ENCODE results near the gene MLLT10.

The MLLT10 gene

DNA sequence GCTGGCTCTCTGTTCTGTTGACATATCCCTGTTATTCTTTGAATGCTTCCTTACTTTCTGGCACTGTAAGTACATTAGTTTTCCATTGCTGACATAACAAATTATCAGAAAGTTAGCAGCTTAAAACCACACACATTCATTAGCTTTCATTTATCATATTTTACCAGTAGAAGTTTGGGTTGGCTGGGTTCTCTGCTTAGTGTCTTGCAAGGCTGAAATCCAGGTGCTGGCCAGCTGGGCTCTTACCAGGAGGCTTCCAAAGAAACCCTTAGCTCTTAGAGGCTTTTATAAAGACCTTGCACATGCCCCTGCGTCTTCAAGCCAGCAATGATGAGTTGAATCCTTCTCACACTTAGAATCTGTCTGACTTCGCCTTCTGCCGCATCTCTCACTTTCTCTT is 160.6 kb downstream of the MLLT10 start:
- H2BK120ac ChIP-seq (ENCODE audit: low read depth, low read length): no peak overlapping the region
- peaks cover 15% of the 10 kb centered on the region for H3K9me3 ChIP-seq (ENCODE audit: control insufficient read depth, low read length)
- no peak overlapping the region for H2BK12ac ChIP-seq (ENCODE audit: low read length in 2 of 2)
- no peak overlapping the region for H3K4ac ChIP-seq (ENCODE audit: low read depth in 1 of 2, low read length in 2 of 2)
- no peak overlapping the region for H2BK5ac ChIP-seq (ENCODE audit: low read depth, low read length, poor library complexity, severe bottlenecking)
- no peak for DNase-seq
- H3K23ac ChIP-seq (ENCODE audit: low read length in 2 of 2): no peak overlapping the region
- no peak overlapping the region for H3K18ac ChIP-seq (ENCODE audit: low read depth in 1 of 2, low read length in 2 of 2)
- peaks cover 2 to 50% of the 10 kb centered on the region in 2 experiments for H3K36me3 ChIP-seq (ENCODE audit: control insufficient read depth in 1 of 2, insufficient read depth in 2 of 2, low read depth in 1 of 2, low read length in 2 of 2)
- H2BK15ac ChIP-seq (ENCODE audit: low read depth, poor library complexity, severe bottlenecking): no peak overlapping the region
- no peak overlapping the region for H3K27ac ChIP-seq (ENCODE audit: low read length, poor library complexity, severe bottlenecking)
- WGBS: 97% methylated on average over 3 of the region's 3 CpGs
- no peak overlapping the region for H3K4me2 ChIP-seq (ENCODE audit: low read length, poor library complexity, severe bottlenecking)
- no peak overlapping the region for H3K9ac ChIP-seq (ENCODE audit: low read length)
- no peak overlapping the region for H4K91ac ChIP-seq (ENCODE audit: low read length)
- no peak overlapping the region for H2AK5ac ChIP-seq (ENCODE audit: low read length, severe bottlenecking)
- H2AFZ ChIP-seq (ENCODE audit: low read depth, low read length): no peak overlapping the region
- no peak overlapping the region for H3K4me3 ChIP-seq (ENCODE audit: insufficient read depth in 1 of 2, low read depth in 1 of 2, low read length in 2 of 2)
- H3K4me1 ChIP-seq (ENCODE audit: control insufficient read depth, insufficient read depth, low read depth, low read length): peaks cover 2% of the 10 kb centered on the region
- H3K27me3 ChIP-seq (ENCODE audit: control insufficient read depth in 1 of 2, insufficient read depth in 1 of 2, low read length in 2 of 2): no peaks in the 10 kb centered on the region
- H3K14ac ChIP-seq (ENCODE audit: low read length in 2 of 2): no peak overlapping the region
- H3K79me1 ChIP-seq (replicated peaks; ENCODE audit: low read length, poor library complexity, severe bottlenecking): peaks cover 8% of the 10 kb centered on the region
- no peak overlapping the region for H4K8ac ChIP-seq (ENCODE audit: low read length)

DNA sequence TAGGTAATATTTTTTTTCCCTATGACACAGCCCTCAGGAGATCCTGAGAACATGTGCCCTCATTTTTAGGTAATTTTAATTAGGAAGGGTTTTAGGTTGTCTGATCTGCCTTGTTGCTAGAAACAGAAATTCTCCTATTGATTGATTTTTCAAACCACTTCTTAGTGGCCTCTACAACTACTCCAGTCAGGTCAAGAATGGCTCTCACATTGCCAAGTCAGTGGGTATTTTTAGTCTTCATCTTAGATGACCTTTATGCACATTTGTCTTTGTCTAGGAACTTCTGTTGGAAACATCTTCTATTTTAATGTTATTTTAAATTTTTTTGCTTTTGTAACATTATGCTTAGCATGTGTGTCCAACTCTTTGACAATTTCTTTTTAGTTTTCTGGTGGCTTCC is 162.3 kb downstream of the MLLT10 start:
- H3K23ac ChIP-seq (ENCODE audit: low read length in 2 of 2): no peak overlapping the region
- H3K79me1 ChIP-seq (replicated peaks; ENCODE audit: low read length, poor library complexity, severe bottlenecking): peaks cover 8% of the 10 kb centered on the region
- peaks cover 27% of the 10 kb centered on the region for H3K9me3 ChIP-seq (ENCODE audit: control insufficient read depth, low read length)
- no peak overlapping the region for H3K27ac ChIP-seq (ENCODE audit: low read length, poor library complexity, severe bottlenecking)
- no peak overlapping the region for H2BK12ac ChIP-seq (ENCODE audit: low read length in 2 of 2)
- no peaks in the 10 kb centered on the region for H3K27me3 ChIP-seq (ENCODE audit: control insufficient read depth in 1 of 2, insufficient read depth in 1 of 2, low read length in 2 of 2)
- no peak overlapping the region for H4K8ac ChIP-seq (ENCODE audit: low read length)
- H2BK120ac ChIP-seq (ENCODE audit: low read depth, low read length): no peak overlapping the region
- no peak overlapping the region for H2AFZ ChIP-seq (ENCODE audit: low read depth, low read length)
- DNase-seq: no peak
- peaks cover 2 to 46% of the 10 kb centered on the region in 2 experiments for H3K36me3 ChIP-seq (ENCODE audit: control insufficient read depth in 1 of 2, insufficient read depth in 2 of 2, low read depth in 1 of 2, low read length in 2 of 2)
- no peak overlapping the region for H3K18ac ChIP-seq (ENCODE audit: low read depth in 1 of 2, low read length in 2 of 2)
- H2BK5ac ChIP-seq (ENCODE audit: low read depth, low read length, poor library complexity, severe bottlenecking): no peak overlapping the region
- no peak overlapping the region for H3K4me3 ChIP-seq (ENCODE audit: insufficient read depth in 1 of 2, low read depth in 1 of 2, low read length in 2 of 2)
- H3K14ac ChIP-seq (ENCODE audit: low read length in 2 of 2): no peak overlapping the region
- no peak overlapping the region for H2BK15ac ChIP-seq (ENCODE audit: low read depth, poor library complexity, severe bottlenecking)
- no peak overlapping the region for H3K4me2 ChIP-seq (ENCODE audit: low read length, poor library complexity, severe bottlenecking)
- no peak overlapping the region for H3K9ac ChIP-seq (ENCODE audit: low read length)
- H2AK5ac ChIP-seq (ENCODE audit: low read length, severe bottlenecking): no peak overlapping the region
- no peak overlapping the region for H3K4ac ChIP-seq (ENCODE audit: low read depth in 1 of 2, low read length in 2 of 2)
- H3K4me1 ChIP-seq (ENCODE audit: control insufficient read depth, insufficient read depth, low read depth, low read length): peaks cover 2% of the 10 kb centered on the region
- H4K91ac ChIP-seq (ENCODE audit: low read length): no peak overlapping the region

DNA sequence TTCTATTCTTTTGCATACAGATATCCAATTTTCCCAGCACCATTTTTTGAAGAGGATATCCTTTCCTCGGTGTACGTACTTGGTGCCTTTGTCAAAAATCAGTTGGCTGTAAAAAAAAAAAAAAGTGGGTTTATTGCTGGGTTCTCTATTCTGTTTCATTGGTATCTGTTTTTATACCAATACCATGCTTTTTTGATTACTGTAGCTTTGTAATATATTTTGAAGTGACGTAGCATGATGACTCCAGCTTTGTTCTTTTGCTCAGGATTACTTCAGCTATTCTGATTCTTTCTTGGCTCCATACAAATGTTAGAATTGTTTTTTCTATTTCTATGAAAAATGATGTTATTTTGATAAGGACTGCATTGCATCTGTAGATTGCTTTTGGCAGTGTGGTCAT is 165.5 kb downstream of the MLLT10 start:
- no CpG with 5 or more reads among the region's 3 CpGs for WGBS

DNA sequence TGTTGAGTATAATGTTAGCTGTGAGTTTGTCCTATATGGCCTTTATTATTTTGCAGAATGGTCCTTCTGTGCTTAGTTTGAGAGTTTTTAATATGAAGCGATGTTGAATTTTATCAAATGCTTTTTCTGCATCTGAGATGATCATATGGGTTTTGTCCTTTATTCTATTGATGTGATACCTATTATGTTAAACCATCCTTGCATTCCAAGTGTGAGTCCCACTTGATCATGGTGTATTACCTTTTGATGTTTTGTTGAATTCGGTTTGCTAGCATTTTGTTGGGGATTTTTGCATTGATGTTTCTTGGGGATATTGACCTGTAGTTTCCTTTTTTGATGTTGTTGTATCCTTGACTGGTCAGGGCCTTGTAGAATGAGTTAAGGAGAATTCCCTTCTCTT is 166.4 kb downstream of the MLLT10 start:
- no peak overlapping the region for H3K9ac ChIP-seq (ENCODE audit: low read length)
- WGBS: 100% methylated on average over 2 of the region's 2 CpGs

More for the DNA sequence above, 165.5 kb downstream of the MLLT10 start:
- no peak overlapping the region for H3K4me3 ChIP-seq (ENCODE audit: insufficient read depth in 1 of 2, low read depth in 1 of 2, low read length in 2 of 2)
- no peak overlapping the region for H4K91ac ChIP-seq (ENCODE audit: low read length)
- peaks cover 27% of the 10 kb centered on the region for H3K9me3 ChIP-seq (ENCODE audit: control insufficient read depth, low read length)
- no peak overlapping the region for H3K27ac ChIP-seq (ENCODE audit: low read length, poor library complexity, severe bottlenecking)
- H3K4ac ChIP-seq (ENCODE audit: low read depth in 1 of 2, low read length in 2 of 2): no peak overlapping the region
- H3K36me3 ChIP-seq (ENCODE audit: control insufficient read depth in 1 of 2, insufficient read depth in 2 of 2, low read depth in 1 of 2, low read length in 2 of 2): peaks cover 0 to 28% of the 10 kb centered on the region in 2 experiments
- H3K23ac ChIP-seq (ENCODE audit: low read length in 2 of 2): no peak overlapping the region
- H2BK12ac ChIP-seq (ENCODE audit: low read length in 2 of 2): no peak overlapping the region
- no peak overlapping the region for H2BK15ac ChIP-seq (ENCODE audit: low read depth, poor library complexity, severe bottlenecking)
- H3K4me2 ChIP-seq (ENCODE audit: low read length, poor library complexity, severe bottlenecking): no peak overlapping the region
- peaks cover 12% of the 10 kb centered on the region for H3K79me1 ChIP-seq (replicated peaks; ENCODE audit: low read length, poor library complexity, severe bottlenecking)
- H3K27me3 ChIP-seq (ENCODE audit: control insufficient read depth in 1 of 2, insufficient read depth in 1 of 2, low read length in 2 of 2): no peaks in the 10 kb centered on the region
- no peak overlapping the region for H3K18ac ChIP-seq (ENCODE audit: low read depth in 1 of 2, low read length in 2 of 2)
- DNase-seq: no peak
- H2BK120ac ChIP-seq (ENCODE audit: low read depth, low read length): no peak overlapping the region
- no peak overlapping the region for H4K8ac ChIP-seq (ENCODE audit: low read length)
- H3K14ac ChIP-seq (ENCODE audit: low read length in 2 of 2): no peak overlapping the region
- H2BK5ac ChIP-seq (ENCODE audit: low read depth, low read length, poor library complexity, severe bottlenecking): no peak overlapping the region
- no peak overlapping the region for H3K9ac ChIP-seq (ENCODE audit: low read length)
- no peak overlapping the region for H2AK5ac ChIP-seq (ENCODE audit: low read length, severe bottlenecking)
- H3K4me1 ChIP-seq (ENCODE audit: control insufficient read depth, insufficient read depth, low read depth, low read length): peaks cover 2% of the 10 kb centered on the region
- no peak overlapping the region for H2AFZ ChIP-seq (ENCODE audit: low read depth, low read length)

More for the DNA sequence above, 166.4 kb downstream of the MLLT10 start:
- H3K9me3 ChIP-seq (ENCODE audit: control insufficient read depth, low read length): peaks cover 27% of the 10 kb centered on the region
- H2AK5ac ChIP-seq (ENCODE audit: low read length, severe bottlenecking): no peak overlapping the region
- H3K14ac ChIP-seq (ENCODE audit: low read length in 2 of 2): no peak overlapping the region
- peaks cover 3 to 29% of the 10 kb centered on the region in 2 experiments for H3K36me3 ChIP-seq (ENCODE audit: control insufficient read depth in 1 of 2, insufficient read depth in 2 of 2, low read depth in 1 of 2, low read length in 2 of 2)
- H3K27me3 ChIP-seq (ENCODE audit: control insufficient read depth in 1 of 2, insufficient read depth in 1 of 2, low read length in 2 of 2): no peaks in the 10 kb centered on the region
- H3K4me2 ChIP-seq (ENCODE audit: low read length, poor library complexity, severe bottlenecking): no peak overlapping the region
- H3K4me3 ChIP-seq (ENCODE audit: insufficient read depth in 1 of 2, low read depth in 1 of 2, low read length in 2 of 2): no peak overlapping the region
- no peak for DNase-seq
- no peak overlapping the region for H4K91ac ChIP-seq (ENCODE audit: low read length)
- H2BK120ac ChIP-seq (ENCODE audit: low read depth, low read length): no peak overlapping the region
- H2BK15ac ChIP-seq (ENCODE audit: low read depth, poor library complexity, severe bottlenecking): no peak overlapping the region
- no peak overlapping the region for H2AFZ ChIP-seq (ENCODE audit: low read depth, low read length)
- H3K23ac ChIP-seq (ENCODE audit: low read length in 2 of 2): no peak overlapping the region
- H2BK12ac ChIP-seq (ENCODE audit: low read length in 2 of 2): no peak overlapping the region
- no peak overlapping the region for H3K27ac ChIP-seq (ENCODE audit: low read length, poor library complexity, severe bottlenecking)
- H3K4me1 ChIP-seq (ENCODE audit: control insufficient read depth, insufficient read depth, low read depth, low read length): no peaks in the 10 kb centered on the region
- H2BK5ac ChIP-seq (ENCODE audit: low read depth, low read length, poor library complexity, severe bottlenecking): no peak overlapping the region
- H3K79me1 ChIP-seq (replicated peaks; ENCODE audit: low read length, poor library complexity, severe bottlenecking): peaks cover 15% of the 10 kb centered on the region
- no peak overlapping the region for H3K18ac ChIP-seq (ENCODE audit: low read depth in 1 of 2, low read length in 2 of 2)
- H4K8ac ChIP-seq (ENCODE audit: low read length): no peak overlapping the region
- no peak overlapping the region for H3K4ac ChIP-seq (ENCODE audit: low read depth in 1 of 2, low read length in 2 of 2)
